Measurements from ENCODE around the gene UGT2B17.
"Not testable (repeated sequence)": the region's sequence is repeated elsewhere in the genome, so short reads cannot be mapped to it uniquely, and the experiment has no call there.

Gene UGT2B17

DNA sequence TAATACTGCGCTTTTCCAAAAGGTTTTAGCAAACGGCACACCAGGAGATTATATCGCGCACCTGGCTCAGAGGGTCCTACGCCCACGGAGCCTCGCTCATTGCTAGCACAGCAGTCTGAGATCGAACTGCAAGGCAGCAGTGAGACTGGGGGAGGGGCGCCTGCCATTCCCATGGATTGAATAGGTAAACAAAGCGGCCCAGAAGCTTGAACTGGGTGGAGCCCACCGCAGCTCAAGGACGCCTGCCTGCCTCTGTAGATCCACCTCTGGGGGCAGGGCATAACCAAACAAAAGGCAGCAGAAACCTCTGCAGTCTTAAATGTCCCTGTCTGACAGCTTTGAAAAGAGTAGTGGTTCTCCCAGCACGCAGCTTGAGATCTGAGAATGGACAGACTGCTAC is 33.4 kb downstream of the UGT2B17 start:
- peaks cover 23% of the 10 kb centered on the region for H3K27me3 Mint-ChIP-seq
- DNase-seq; H3K4me3 Mint-ChIP-seq; H3K36me3 Mint-ChIP-seq (ENCODE audit: low read depth); H3K9me3 Mint-ChIP-seq; H3K27ac Mint-ChIP-seq; H3K4me1 Mint-ChIP-seq (ENCODE audit: low read depth): not testable (repeated sequence)

DNA sequence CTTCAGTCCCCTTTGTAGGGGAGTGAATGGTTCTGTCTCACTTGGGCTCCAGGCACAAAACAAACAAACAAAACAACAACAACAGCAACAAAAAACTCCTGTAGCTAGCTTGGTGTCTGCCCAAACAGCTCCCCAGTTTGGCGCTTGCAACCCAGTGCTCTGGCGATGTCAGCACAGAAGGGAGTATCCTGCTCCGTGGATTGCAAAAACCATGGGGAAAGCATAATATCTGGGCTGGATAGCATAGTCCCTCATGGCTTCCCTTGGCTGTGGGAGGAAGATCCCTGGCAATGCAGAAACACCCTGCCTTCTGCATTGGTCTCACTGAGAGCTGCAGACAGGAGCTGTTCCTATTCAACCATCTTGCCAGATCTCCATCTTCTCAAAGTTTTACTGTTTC is 39.7 kb downstream of the UGT2B17 start:
- H3K27ac Mint-ChIP-seq, result no peak overlapping the region
- peaks cover 11% of the 10 kb centered on the region for H3K27me3 Mint-ChIP-seq
- no peak for DNase-seq
- H3K36me3 Mint-ChIP-seq (ENCODE audit: low read depth), result no peaks in the 10 kb centered on the region
- no peak overlapping the region for H3K4me3 Mint-ChIP-seq
- H3K4me1 Mint-ChIP-seq (ENCODE audit: low read depth), result no peaks in the 10 kb centered on the region
- H3K9me3 Mint-ChIP-seq, result peaks cover 15% of the 10 kb centered on the region

DNA sequence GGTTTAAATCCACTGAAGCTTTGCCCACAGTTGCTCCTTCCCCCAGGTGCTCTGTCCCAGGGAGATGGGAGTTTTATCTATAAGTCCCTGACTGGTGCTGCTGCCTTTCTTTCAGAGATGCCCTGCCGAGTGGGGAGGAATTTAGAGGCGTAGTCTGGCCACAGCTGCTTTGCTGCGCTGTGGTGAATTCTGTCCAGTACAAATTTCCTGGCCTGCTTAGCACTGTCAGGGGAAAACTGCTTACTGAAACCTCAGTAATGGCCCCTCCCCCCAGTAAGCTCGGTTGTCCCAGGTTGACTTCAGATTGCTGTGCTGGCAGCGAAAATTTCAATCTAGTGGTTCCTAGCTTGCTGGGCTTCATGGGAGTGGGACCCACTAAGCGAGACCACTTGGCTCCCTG is 40.1 kb downstream of the UGT2B17 start:
- Mint-ChIP-seq H3K27me3 (peaks cover 8% of the 10 kb centered on the region), H3K4me3 (no peak overlapping the region), H3K9me3 (peaks cover 18% of the 10 kb centered on the region)

DNA sequence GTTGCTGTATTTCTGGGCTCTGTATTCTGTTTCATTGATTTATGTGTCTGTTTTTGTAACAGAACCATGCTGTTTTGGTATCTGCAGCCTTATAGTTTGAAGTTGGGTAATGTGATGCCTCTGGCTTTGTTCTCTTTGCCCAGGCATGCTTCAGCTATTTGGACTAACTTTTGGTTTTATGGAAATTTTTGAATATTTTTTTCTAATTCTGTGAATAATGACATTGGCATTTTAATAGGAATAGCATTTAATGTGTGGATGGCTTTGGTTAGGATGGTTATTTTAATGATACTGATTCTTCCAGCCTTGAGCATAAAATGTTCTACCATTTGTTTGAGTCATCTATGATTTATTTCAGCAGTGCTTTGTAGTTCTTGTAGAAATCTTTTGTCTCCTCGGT is 53.9 kb downstream of the UGT2B17 start:
- not testable (repeated sequence) for H3K4me1 Mint-ChIP-seq (ENCODE audit: low read depth); DNase-seq; H3K27ac Mint-ChIP-seq; H3K27me3 Mint-ChIP-seq; H3K9me3 Mint-ChIP-seq; H3K4me3 Mint-ChIP-seq; H3K36me3 Mint-ChIP-seq (ENCODE audit: low read depth)

More for the DNA sequence above, 40.1 kb downstream of the UGT2B17 start:
- Mint-ChIP-seq H3K36me3 (ENCODE audit: low read depth) (no peaks in the 10 kb centered on the region), H3K4me1 (ENCODE audit: low read depth) (no peaks in the 10 kb centered on the region), H3K27ac (no peak overlapping the region)
- DNase-seq, result no peak

DNA sequence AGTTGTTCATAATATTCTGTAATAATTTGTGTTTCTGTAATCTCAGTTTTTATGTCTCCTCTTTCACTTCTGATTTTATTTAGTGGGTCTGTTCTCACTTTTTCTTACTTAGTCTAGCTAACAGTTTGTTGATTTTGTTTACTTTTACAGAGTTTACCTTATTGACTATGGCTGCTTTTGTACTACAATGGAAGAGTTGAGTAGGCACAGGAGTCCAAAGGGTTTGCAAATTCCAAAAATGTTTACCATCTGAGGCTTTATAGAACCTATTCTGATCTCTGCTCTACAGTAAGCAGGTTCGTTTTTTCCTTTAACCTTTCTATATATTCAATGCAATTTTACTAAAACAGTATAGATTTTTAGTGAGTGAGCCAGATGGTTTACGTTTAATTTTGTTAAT is 55.1 kb downstream of the UGT2B17 start:
- H3K36me3 Mint-ChIP-seq (ENCODE audit: low read depth), result no peaks in the 10 kb centered on the region
- H3K27me3 Mint-ChIP-seq, result peaks cover 3% of the 10 kb centered on the region
- no peaks in the 10 kb centered on the region for H3K4me1 Mint-ChIP-seq (ENCODE audit: low read depth)
- no peaks in the 10 kb centered on the region for H3K9me3 Mint-ChIP-seq
- no peak for DNase-seq
- no peak overlapping the region for H3K4me3 Mint-ChIP-seq
- no peak overlapping the region for H3K27ac Mint-ChIP-seq

DNA sequence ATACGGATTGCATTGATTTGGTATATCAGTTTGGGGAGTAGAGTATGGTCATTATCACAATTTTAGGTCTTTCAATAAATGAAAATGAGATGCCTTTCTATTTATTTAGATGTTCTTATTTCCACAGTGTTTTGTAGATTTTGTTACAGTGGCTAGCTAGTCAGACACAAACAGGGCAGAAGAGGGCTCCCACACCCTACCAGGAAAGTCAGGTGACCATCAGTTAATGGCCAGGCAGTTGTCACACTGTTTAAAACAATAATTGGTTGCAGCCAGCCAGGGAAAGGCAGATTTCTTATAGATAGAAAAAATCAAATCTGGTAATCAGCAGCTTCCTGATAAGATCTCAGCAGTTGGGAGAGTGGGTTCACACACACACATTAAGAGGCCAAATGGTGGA is 57.2 kb downstream of the UGT2B17 start:
- Mint-ChIP-seq H3K4me1 (ENCODE audit: low read depth) (no peaks in the 10 kb centered on the region), H3K27ac (no peak overlapping the region), H3K27me3 (peaks cover 3% of the 10 kb centered on the region), H3K36me3 (ENCODE audit: low read depth) (no peaks in the 10 kb centered on the region), H3K4me3 (no peak overlapping the region), H3K9me3 (no peaks in the 10 kb centered on the region)
- no peak for DNase-seq

DNA sequence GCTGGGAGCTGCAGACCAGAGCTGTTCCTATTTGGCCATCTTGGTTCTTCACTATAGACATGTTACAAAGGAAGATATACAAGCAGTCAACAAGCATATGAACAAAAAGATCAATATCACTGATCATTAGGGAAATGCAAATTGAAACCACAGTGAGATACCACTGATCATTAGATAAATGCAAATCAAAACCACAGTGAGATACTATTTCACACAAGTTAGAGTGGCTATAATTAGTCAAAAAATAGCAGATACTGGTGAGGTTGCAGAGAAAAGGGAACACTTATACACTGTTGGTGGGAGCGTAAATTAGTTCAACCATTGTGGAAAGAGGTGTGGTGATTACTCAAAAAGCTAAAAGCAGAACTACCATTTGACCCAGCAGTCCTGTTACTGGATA is 70.7 kb downstream of the UGT2B17 start:
- not testable (repeated sequence) for H3K27me3 Mint-ChIP-seq; DNase-seq; H3K4me3 Mint-ChIP-seq; H3K27ac Mint-ChIP-seq; H3K36me3 Mint-ChIP-seq (ENCODE audit: low read depth); H3K9me3 Mint-ChIP-seq
- H3K4me1 Mint-ChIP-seq (ENCODE audit: low read depth), result peaks cover 12% of the 10 kb centered on the region

DNA sequence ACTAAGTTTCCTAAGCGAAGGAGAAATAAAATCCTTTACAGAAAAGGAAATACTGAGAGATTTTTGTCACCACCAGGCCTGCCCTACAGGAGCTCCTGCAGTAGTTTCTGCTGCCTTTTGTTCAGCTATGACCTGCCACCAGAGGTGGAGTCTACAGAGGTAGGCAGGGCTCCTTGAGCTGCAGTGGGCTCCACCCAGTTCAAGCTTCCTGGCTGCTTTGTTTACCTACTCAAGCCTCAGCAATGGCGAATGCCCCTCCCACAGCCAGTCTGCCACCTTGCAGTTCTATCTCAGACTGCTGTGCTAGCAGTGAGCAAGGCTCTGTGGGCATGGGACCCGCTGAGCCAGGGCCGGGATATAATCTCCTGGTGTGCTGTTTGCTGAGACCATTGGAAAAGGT is 71.3 kb downstream of the UGT2B17 start:
- not testable (repeated sequence) for H3K27ac Mint-ChIP-seq; H3K9me3 Mint-ChIP-seq; H3K27me3 Mint-ChIP-seq; H3K36me3 Mint-ChIP-seq (ENCODE audit: low read depth); H3K4me3 Mint-ChIP-seq; DNase-seq
- H3K4me1 Mint-ChIP-seq (ENCODE audit: low read depth), result peaks cover 12% of the 10 kb centered on the region

DNA sequence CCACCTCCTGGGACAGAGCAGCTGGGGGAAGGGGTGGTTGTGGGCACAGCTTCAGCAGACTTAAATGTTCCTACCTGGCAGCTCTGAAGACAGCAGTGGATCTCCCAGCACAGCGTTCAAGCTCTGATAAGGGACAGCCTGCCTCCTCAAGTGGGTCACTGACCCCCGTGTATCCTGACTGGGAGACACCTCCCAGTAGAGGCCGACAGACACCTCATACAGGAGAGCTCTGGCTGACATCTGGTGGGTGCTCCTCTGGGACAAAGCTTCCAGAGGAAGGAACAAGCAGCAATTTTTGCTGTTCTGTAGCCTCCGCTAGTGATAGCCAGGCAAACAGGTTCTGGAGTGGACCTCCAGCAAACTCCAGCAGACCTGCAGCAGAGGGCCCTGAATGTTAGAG is 72.7 kb downstream of the UGT2B17 start:
- not testable (repeated sequence) for H3K9me3 Mint-ChIP-seq; H3K27ac Mint-ChIP-seq; H3K27me3 Mint-ChIP-seq; H3K36me3 Mint-ChIP-seq (ENCODE audit: low read depth); H3K4me3 Mint-ChIP-seq; DNase-seq
- H3K4me1 Mint-ChIP-seq (ENCODE audit: low read depth), result peaks cover 14% of the 10 kb centered on the region

DNA sequence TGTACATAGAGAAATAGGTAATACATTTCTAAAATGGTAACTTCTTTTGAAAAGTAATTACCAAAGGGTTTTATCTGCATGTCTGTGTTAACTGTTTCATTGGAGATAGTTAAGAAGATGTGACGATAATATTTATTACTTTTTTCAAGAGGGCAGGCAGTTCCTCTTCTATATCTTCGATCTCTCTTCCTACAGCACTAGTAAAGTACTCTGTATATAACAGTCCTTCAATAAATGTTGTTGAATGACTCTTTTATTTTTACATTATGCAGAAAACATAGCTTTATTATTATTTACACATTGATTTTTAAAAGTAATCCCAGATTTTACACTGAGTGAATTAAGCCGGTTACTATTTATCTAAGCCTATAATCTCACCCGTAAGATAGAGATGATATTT is 77.1 kb downstream of the UGT2B17 start:
- Mint-ChIP-seq H3K27me3 (no peaks in the 10 kb centered on the region), H3K27ac (no peak overlapping the region), H3K9me3 (peaks cover under 1% of the 10 kb centered on the region), H3K4me1 (ENCODE audit: low read depth) (peaks cover 10% of the 10 kb centered on the region), H3K4me3 (no peak overlapping the region), H3K36me3 (ENCODE audit: low read depth) (no peaks in the 10 kb centered on the region)
- DNase-seq, result no peak

DNA sequence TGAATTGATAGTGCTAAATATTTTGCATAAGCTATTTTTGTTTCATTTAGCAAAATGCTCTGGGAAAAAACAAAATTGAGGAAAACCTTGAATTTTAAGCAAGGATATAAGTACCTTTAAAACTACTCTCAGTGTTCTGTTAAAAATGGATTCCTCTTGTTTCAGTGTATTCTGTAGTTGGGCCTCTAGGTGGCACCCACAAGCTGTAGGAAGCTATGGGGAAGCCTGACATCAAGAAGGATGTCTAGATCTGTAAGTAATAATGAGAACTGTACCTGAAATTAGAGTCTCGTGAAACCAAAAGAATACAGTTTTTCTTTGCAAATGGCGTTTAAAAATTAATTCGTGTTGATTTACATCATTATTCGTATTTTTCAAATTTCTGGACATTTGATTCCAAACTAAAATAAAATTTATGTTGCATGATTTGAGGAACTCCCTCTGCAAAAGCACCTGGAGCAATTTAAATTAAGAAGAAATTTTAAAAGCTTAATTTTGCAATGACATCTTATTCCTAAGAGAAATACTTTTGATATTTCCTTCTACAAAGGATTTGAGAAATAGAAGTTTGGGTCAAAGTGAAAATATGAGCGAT is 77.6 kb downstream of the UGT2B17 start:
- peaks cover 10% of the 10 kb centered on the region for H3K4me1 Mint-ChIP-seq (ENCODE audit: low read depth)
- H3K9me3 Mint-ChIP-seq, result no peaks in the 10 kb centered on the region
- no peak overlapping the region for H3K27ac Mint-ChIP-seq
- H3K27me3 Mint-ChIP-seq, result no peaks in the 10 kb centered on the region
- H3K36me3 Mint-ChIP-seq (ENCODE audit: low read depth), result no peaks in the 10 kb centered on the region
- H3K4me3 Mint-ChIP-seq, result no peak overlapping the region
- peak; percentile 48 for DNase-seq

DNA sequence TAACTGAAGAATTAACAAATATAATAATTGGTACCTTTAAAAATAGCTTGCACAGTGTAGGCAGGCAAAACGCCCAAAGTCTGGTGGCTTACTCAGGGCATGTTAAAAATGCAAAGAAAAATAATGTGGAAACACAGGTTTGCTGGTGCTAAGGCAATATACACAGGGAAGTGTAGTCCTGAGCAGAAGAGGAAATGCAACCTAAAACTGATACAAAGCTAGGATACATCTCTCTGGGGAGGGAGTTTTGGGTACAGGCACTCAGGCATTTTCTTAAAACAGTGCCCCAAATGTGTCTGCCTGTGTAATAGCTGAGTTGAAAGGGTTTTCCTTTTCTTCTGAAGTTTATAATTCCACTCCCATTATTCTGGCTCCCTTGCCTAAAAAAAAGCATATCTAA is 81.4 kb downstream of the UGT2B17 start:
- H3K27ac Mint-ChIP-seq, result no peak overlapping the region
- no peaks in the 10 kb centered on the region for H3K27me3 Mint-ChIP-seq
- peaks cover 10% of the 10 kb centered on the region for H3K4me1 Mint-ChIP-seq (ENCODE audit: low read depth)
- H3K4me3 Mint-ChIP-seq, result no peak overlapping the region
- H3K36me3 Mint-ChIP-seq (ENCODE audit: low read depth), result no peaks in the 10 kb centered on the region
- no peak for DNase-seq
- H3K9me3 Mint-ChIP-seq, result no peaks in the 10 kb centered on the region

DNA sequence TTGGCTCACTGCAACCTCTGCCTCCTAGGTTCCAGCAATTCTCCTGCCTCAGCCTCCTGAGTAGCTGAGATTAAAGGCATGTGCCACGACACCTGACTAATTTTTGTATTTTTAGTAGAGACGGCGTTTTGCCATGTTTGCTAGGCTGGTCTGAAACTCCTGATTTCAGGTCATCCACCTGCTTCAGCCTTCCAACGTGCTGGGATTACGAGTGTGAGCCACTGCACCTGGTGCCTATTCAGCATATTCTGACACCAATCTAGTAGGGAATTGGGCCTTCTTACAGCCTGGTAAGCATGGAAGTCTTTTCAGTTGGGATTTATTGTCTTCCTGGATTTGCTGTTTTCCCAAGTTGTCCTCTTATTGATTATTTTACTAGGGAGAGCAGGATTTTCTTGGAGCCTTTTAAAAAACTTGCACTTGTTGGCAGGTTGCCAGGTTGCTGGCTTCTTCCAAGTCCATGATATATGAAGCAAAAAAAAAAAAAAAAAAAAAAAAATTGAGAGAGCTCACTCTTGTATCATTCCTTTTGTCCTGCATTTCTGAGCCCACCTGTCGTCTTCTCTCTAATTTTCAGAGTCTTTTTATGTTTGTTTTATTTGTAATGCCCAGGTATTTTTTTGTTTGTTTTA is 85.2 kb downstream of the UGT2B17 start:
- H3K27ac Mint-ChIP-seq, result no peak overlapping the region
- peaks cover 7% of the 10 kb centered on the region for H3K4me1 Mint-ChIP-seq (ENCODE audit: low read depth)
- no peak for DNase-seq
- H3K4me3 Mint-ChIP-seq, result no peak overlapping the region
- no peaks in the 10 kb centered on the region for H3K27me3 Mint-ChIP-seq
- H3K9me3 Mint-ChIP-seq, result no peaks in the 10 kb centered on the region
- no peaks in the 10 kb centered on the region for H3K36me3 Mint-ChIP-seq (ENCODE audit: low read depth)

DNA sequence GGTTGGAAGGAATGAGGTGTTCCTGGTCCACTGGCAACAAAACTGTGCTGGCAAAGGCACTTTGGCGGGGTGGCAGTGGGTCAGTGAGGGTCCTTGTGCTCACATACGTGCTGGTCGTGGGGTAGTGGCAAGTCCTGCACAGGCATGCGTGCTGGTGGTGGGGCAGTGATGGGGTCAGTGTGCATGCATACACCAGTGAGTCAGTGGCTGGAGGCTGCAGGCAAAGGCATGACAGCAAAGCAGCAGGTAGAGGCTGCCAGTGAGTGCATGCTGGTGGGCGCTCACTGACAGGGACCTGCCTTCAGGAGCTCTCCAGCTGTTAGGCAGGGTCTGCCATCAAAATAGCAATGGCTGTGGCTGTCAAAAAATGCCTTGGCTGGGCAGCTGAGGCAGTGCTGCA is 86.8 kb downstream of the UGT2B17 start:
- Mint-ChIP-seq H3K27ac (no peak overlapping the region), H3K27me3 (no peaks in the 10 kb centered on the region), H3K36me3 (ENCODE audit: low read depth) (no peaks in the 10 kb centered on the region), H3K4me1 (ENCODE audit: low read depth) (peaks cover 1% of the 10 kb centered on the region), H3K4me3 (no peak overlapping the region), H3K9me3 (no peaks in the 10 kb centered on the region)
- DNase-seq, result no peak

All from activated T-cell treated with anti-CD3 and anti-CD28 coated beads, Interleukin-2, amount 50 U/mL, for 24 hours (primary cell).